Neural progenitor cell (in vitro differentiated cells): ENCODE data around the gene GRID1. TPM values are rescaled to one million over a fixed set of nuclear protein-coding genes. Genes with fewer than 3 reads are reported as not detected.
"Not testable (repeated sequence)": the region's sequence is repeated elsewhere in the genome, so short reads cannot be mapped to it uniquely, and the experiment has no call there.

Experiments used
- DNase-seq: peaks from one replicate; pipeline ENCODE4 v3.0.0-alpha.2; 2016; ENCODE audit warnings: low spot score
- H2AFZ ChIP-seq: fragments of 200-600 bp; sonication (generic); replicated peaks from 2 replicates; pipeline ENCODE4 v1.6.1; 2016; ENCODE audit warnings: antibody characterized with exemption
- H3F3A ChIP-seq: fragments of 200-600 bp; sonication (generic); 2 replicates; pipeline ENCODE4 v1.6.1; 2016; ENCODE audit warnings: antibody characterized with exemption, low read depth
- H3K27ac ChIP-seq: fragments of 200-600 bp; sonication (generic); 2 replicates; pipeline ENCODE4 v1.5.1; 2016; ENCODE audit warnings: mild to moderate bottlenecking
- H3K27me3 ChIP-seq: fragments of 200-600 bp; sonication (generic); 2 replicates; pipeline ENCODE4 v1.6.1; 2016; ENCODE audit warnings: mild to moderate bottlenecking, moderate library complexity
- H3K36me3 ChIP-seq: fragments of 200-600 bp; sonication (generic); 2 replicates; pipeline ENCODE4 v1.5.1; 2016
- H3K4me1 ChIP-seq: fragments of 200-600 bp; sonication (generic); 2 replicates; pipeline ENCODE4 v1.6.1; 2016; ENCODE audit warnings: mixed run types
- H3K4me2 ChIP-seq: fragments of 200-600 bp; sonication (generic); 2 replicates; pipeline ENCODE4 v1.6.1; 2016
- H3K4me3 ChIP-seq: fragments of 200-600 bp; sonication (generic); 2 replicates; pipeline ENCODE4 v1.5.1; 2016
- H3K79me2 ChIP-seq: fragments of 200-600 bp; sonication (generic); 2 replicates; pipeline ENCODE4 v1.6.1; 2016; ENCODE audit warnings: low read depth
- H3K9ac ChIP-seq: fragments of 200-600 bp; sonication (generic); 2 replicates; pipeline ENCODE4 v1.6.1; 2016
- H3K9me3 ChIP-seq: fragments of 200-600 bp; sonication (generic); 2 replicates; pipeline ENCODE4 v1.5.1; 2016; ENCODE audit warnings: low read depth
- H4K20me1 ChIP-seq: fragments of 200-600 bp; sonication (generic); 2 replicates; pipeline ENCODE4 v1.6.1; 2016; ENCODE audit warnings: low read depth
- H3K27ac Mint-ChIP-seq: 3 replicates; pipeline ENCODE4 v1.8.0; 2021; ENCODE audit warnings: mixed read lengths
- H3K27me3 Mint-ChIP-seq: 2 replicates; pipeline ENCODE4 v1.8.0; 2022; ENCODE audit warnings: low read depth, mild to moderate bottlenecking, inconsistent platforms, moderate library complexity, mixed read lengths; ENCODE audit not compliant: insufficient read depth
- H3K36me3 Mint-ChIP-seq: 3 replicates; pipeline ENCODE4 v1.8.0; 2021; ENCODE audit warnings: mixed read lengths
- H3K4me1 Mint-ChIP-seq: 3 replicates; pipeline ENCODE4 v1.8.0; 2021; ENCODE audit warnings: mixed read lengths
- H3K4me3 Mint-ChIP-seq: 3 replicates; pipeline ENCODE4 v1.8.0; 2021; ENCODE audit warnings: mild to moderate bottlenecking, moderate library complexity, mixed read lengths
- H3K9me3 Mint-ChIP-seq: 3 replicates; pipeline ENCODE4 v1.8.0; 2020; ENCODE audit warnings: mixed read lengths
- EZH2 ChIP-seq: fragments of 200-600 bp; sonication (generic); IDR thresholded peaks from 2 replicates; pipeline ENCODE4 v1.6.1; 2017; ENCODE audit warnings: antibody characterized with exemption, mild to moderate bottlenecking, moderate library complexity
- EZH2phosphoT487 ChIP-seq: fragments of 200-600 bp; sonication (generic); IDR thresholded peaks from 2 replicates; pipeline ENCODE4 v1.6.1; 2017; ENCODE audit warnings: antibody characterized with exemption
- total RNA-seq: library from RNA; depleted of rRNA; stranded (reverse); fragments of >200 nt; gene quantifications from 2 replicates; pipeline ENCODE4 v1.2.3, GENCODE V29; 2015; ENCODE audit warnings: low replicate concordance
- TF ChIP-seq, protein P1 (sequence below): fragments of 200-600 bp; sonication (generic); IDR thresholded peaks from 2 replicates; pipeline ENCODE4 v1.5.1; 2017; ENCODE audit warnings: antibody characterized with exemption, mild to moderate bottlenecking

GRID1 gene
- total RNA-seq, 1 donor from 2014 or later, result not detected

DNA sequence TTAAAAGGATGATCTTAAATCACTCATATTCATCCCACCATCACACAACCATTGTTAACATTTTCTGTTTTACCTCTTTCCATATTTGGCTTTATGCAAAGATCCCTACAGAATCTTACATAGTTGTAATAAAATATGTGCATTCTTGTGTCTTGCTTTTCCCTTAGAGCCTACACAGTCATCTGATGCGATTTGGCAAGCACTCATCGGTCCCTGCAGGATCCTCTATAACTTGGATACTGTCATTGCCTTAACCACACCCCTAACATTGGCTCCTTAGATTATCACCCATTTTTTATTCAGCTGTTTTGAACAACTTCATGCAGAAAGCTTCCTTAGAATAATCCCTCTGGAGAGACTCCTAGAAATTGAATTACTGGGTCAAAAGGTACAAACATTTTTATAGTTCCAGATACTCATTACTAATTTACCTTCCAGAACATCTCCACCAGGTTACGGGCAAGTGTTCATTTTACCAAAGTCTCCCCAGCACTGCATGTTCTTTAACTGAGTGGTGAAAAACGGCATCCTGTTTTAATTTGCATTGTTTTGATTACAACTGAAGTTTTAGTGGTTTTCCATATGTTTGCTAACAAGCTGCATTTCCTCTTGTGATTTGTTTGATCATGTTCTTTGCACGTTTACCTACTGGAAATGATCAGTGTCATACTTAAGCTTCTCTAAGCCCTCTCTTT, 268.3 kb downstream of the GRID1 start:
- Mint-ChIP-seq H3K4me1 (peaks cover 3% of the 10 kb centered on the region), H3K27me3 (peaks cover 2% of the 10 kb centered on the region), H3K36me3 (no peaks in the 10 kb centered on the region), H3K4me3 (no peak overlapping the region), H3K27ac (no peak overlapping the region), H3K9me3 (peaks cover 2% of the 10 kb centered on the region)
- Histone ChIP-seq H3K27me3 (no peaks in the 10 kb centered on the region), H3K9me3 (no peaks in the 10 kb centered on the region), H3K9ac (no peak overlapping the region), H3K27ac (no peak overlapping the region), H3K4me2 (no peak overlapping the region), H3K4me3 (no peak overlapping the region), H3F3A (no peaks in the 10 kb centered on the region), H2AFZ (no peak overlapping the region), H3K36me3 (no peaks in the 10 kb centered on the region), H3K4me1 (no peaks in the 10 kb centered on the region), H4K20me1 (no peaks in the 10 kb centered on the region), H3K79me2 (no peaks in the 10 kb centered on the region)
- TF ChIP-seq, protein P1, sequence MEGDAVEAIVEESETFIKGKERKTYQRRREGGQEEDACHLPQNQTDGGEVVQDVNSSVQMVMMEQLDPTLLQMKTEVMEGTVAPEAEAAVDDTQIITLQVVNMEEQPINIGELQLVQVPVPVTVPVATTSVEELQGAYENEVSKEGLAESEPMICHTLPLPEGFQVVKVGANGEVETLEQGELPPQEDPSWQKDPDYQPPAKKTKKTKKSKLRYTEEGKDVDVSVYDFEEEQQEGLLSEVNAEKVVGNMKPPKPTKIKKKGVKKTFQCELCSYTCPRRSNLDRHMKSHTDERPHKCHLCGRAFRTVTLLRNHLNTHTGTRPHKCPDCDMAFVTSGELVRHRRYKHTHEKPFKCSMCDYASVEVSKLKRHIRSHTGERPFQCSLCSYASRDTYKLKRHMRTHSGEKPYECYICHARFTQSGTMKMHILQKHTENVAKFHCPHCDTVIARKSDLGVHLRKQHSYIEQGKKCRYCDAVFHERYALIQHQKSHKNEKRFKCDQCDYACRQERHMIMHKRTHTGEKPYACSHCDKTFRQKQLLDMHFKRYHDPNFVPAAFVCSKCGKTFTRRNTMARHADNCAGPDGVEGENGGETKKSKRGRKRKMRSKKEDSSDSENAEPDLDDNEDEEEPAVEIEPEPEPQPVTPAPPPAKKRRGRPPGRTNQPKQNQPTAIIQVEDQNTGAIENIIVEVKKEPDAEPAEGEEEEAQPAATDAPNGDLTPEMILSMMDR, result no peak
- TF ChIP-seq EZH2 (no peak), EZH2phosphoT487 (no peak)
- no peak for DNase-seq

DNA sequence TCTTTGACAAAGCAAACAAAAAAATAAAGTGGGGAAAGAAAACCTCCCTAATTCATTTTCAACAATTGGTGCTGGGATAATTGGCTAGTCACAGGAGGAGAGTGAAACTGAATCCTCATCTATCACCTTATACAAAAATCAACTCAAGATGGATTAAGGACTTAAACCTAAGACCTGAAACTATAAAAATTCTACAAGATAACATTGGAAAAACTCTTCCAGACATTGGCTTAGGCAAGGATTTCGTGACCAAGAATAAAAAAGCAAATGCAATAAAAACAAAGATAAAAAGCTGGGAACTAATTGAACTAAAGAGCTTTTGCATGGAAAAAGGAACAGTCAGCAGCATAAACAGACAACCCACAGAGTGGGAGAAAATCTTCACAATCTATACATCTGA, 271.5 kb downstream of the GRID1 start:
- DNase-seq, H3K27ac Mint-ChIP-seq, H3K4me3 Mint-ChIP-seq, H3K4me1 ChIP-seq, H3K4me2 ChIP-seq, H3K27ac ChIP-seq, H3K9me3 Mint-ChIP-seq, H3K27me3 Mint-ChIP-seq, H3F3A ChIP-seq, H3K9ac ChIP-seq, H2AFZ ChIP-seq, H3K4me1 Mint-ChIP-seq, H3K4me3 ChIP-seq, H3K36me3 ChIP-seq, H3K27me3 ChIP-seq, H3K36me3 Mint-ChIP-seq, H3K9me3 ChIP-seq, H3K79me2 ChIP-seq, H4K20me1 ChIP-seq: not testable (repeated sequence)

- H3K27ac Mint-ChIP-seq, H3K9ac ChIP-seq, H4K20me1 ChIP-seq, H3K79me2 ChIP-seq, H3K4me2 ChIP-seq, H3K9me3 Mint-ChIP-seq, H3K4me1 Mint-ChIP-seq, H3K4me3 ChIP-seq, H2AFZ ChIP-seq, H3F3A ChIP-seq, H3K36me3 Mint-ChIP-seq, H3K4me1 ChIP-seq, H3K27me3 ChIP-seq, DNase-seq, H3K27me3 Mint-ChIP-seq, H3K4me3 Mint-ChIP-seq, H3K27ac ChIP-seq, H3K36me3 ChIP-seq, H3K9me3 ChIP-seq: not testable (repeated sequence)
Observed at GRCh38 chr10:86092311-86092710, 274.3 kb downstream of the GRID1 start.

DNA sequence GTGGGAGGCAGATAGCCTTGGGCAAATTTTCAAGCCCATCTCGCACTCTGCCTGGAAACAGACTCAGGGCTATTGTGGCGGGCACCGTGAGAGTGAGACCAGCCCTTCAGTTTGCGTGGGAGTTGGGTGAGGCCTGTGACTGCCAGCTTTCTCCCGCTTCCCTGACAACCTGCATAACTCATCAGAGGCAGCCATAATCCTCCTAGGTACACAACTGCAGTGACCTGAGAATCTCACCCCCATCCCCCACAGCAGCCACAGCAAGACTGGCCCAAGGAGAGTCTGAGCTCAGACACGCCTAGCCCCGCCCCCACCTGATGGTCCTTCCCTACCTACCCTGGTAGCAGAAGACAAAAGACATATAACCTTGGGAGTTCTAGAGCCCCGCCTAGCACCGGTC, 275.4 kb downstream of the GRID1 start:
- Histone ChIP-seq H3K27me3 (no peaks in the 10 kb centered on the region), H3K4me2 (no peak overlapping the region), H3F3A (no peaks in the 10 kb centered on the region), H4K20me1 (no peaks in the 10 kb centered on the region), H3K4me1 (no peaks in the 10 kb centered on the region), H3K9ac (no peak overlapping the region), H3K79me2 (no peaks in the 10 kb centered on the region), H3K9me3 (no peaks in the 10 kb centered on the region), H3K27ac (no peak overlapping the region), H2AFZ (no peak overlapping the region), H3K4me3 (no peak overlapping the region), H3K36me3 (no peaks in the 10 kb centered on the region)
- Mint-ChIP-seq H3K4me1 (peaks cover 9% of the 10 kb centered on the region), H3K9me3 (peaks cover 2% of the 10 kb centered on the region), H3K27ac (no peak overlapping the region), H3K4me3 (no peak overlapping the region), H3K36me3 (no peaks in the 10 kb centered on the region), H3K27me3 (no peaks in the 10 kb centered on the region)
- TF ChIP-seq EZH2phosphoT487 (no peak), EZH2 (no peak)
- TF ChIP-seq, protein P1, result no peak
- no peak for DNase-seq
